Astrocyte (in vitro differentiated cells and primary cell): ENCODE data around the gene MUC4. TPM values are rescaled to one million over a fixed set of nuclear protein-coding genes. Genes with fewer than 3 reads are reported as not detected.

Experiments used
- DNase-seq: peaks from one replicate; pipeline ENCODE4 v3.0.0-alpha.2; 2010; ENCODE audit warnings: low read depth
- FAIRE-seq: peaks from 2 replicates; lab custom pipeline; 2011; peaks lifted over from hg19 to GRCh38; lab: Jason Lieb, UNC
- H2AFZ ChIP-seq: 2 replicates; pipeline ENCODE4 v1.6.0; 2012; ENCODE audit warnings: low read depth, low read length, inconsistent platforms
- H3K27ac ChIP-seq: 2 replicates; pipeline ENCODE4 v1.5.1; 2011; ENCODE audit warnings: low read depth, low read length, inconsistent platforms
- H3K27me3 ChIP-seq: 2 replicates; pipeline ENCODE4 v1.6.0; 2011; ENCODE audit warnings: low read length, inconsistent platforms; ENCODE audit not compliant: insufficient read depth
- H3K36me3 ChIP-seq: 2 replicates; pipeline ENCODE4 v1.5.1; 2011; ENCODE audit warnings: low read length, inconsistent platforms; ENCODE audit not compliant: insufficient read depth
- H3K4me1 ChIP-seq: 2 replicates; pipeline ENCODE4 v1.5.1; 2011; ENCODE audit warnings: low read length, inconsistent platforms; ENCODE audit not compliant: insufficient read depth
- H3K4me2 ChIP-seq: 2 replicates; pipeline ENCODE4 v1.6.0; 2012; ENCODE audit warnings: low read length, inconsistent platforms
- H3K4me3 ChIP-seq: 2 replicates; pipeline ENCODE4 v1.5.1; 2011; ENCODE audit warnings: low read depth, mild to moderate bottlenecking, low read length, inconsistent platforms; ENCODE audit not compliant: insufficient read depth
- H3K79me2 ChIP-seq: 2 replicates; pipeline ENCODE4 v1.6.0; 2012; ENCODE audit warnings: mild to moderate bottlenecking, low read length, inconsistent platforms; ENCODE audit not compliant: insufficient read depth
- H3K9ac ChIP-seq: 2 replicates; pipeline ENCODE4 v1.6.0; 2012; ENCODE audit warnings: mild to moderate bottlenecking, low read length, inconsistent platforms
- H3K9me3 ChIP-seq: 2 replicates; pipeline ENCODE4 v1.5.1; 2012; ENCODE audit warnings: low read depth, mild to moderate bottlenecking, low read length, inconsistent platforms; ENCODE audit not compliant: insufficient read depth
- H4K20me1 ChIP-seq: 2 replicates; pipeline ENCODE4 v1.6.0; 2012; ENCODE audit warnings: low read length, inconsistent platforms; ENCODE audit not compliant: insufficient read depth
- H3K27ac Mint-ChIP-seq: one replicate; pipeline ENCODE4 v1.8.0; 2021; ENCODE audit warnings: mild to moderate bottlenecking, mixed read lengths; ENCODE audit not compliant: unreplicated experiment
- H3K27me3 Mint-ChIP-seq: one replicate; pipeline ENCODE4 v1.8.0; 2021; ENCODE audit warnings: low read depth, mixed read lengths; ENCODE audit not compliant: unreplicated experiment
- H3K36me3 Mint-ChIP-seq: one replicate; pipeline ENCODE4 v1.8.0; 2021; ENCODE audit warnings: low read depth, mixed read lengths; ENCODE audit not compliant: unreplicated experiment
- H3K4me1 Mint-ChIP-seq: one replicate; pipeline ENCODE4 v1.8.0; 2021; ENCODE audit warnings: low read depth, mixed read lengths; ENCODE audit not compliant: unreplicated experiment
- H3K4me3 Mint-ChIP-seq: one replicate; pipeline ENCODE4 v1.8.0; 2021; ENCODE audit warnings: mild to moderate bottlenecking, moderate library complexity, mixed read lengths; ENCODE audit not compliant: unreplicated experiment
- H3K9me3 Mint-ChIP-seq: one replicate; pipeline ENCODE4 v1.8.0; 2021; ENCODE audit warnings: mild to moderate bottlenecking, mixed read lengths; ENCODE audit not compliant: unreplicated experiment
- EZH2 ChIP-seq: IDR thresholded peaks from 2 replicates; pipeline ENCODE4 v1.6.1; 2012; ENCODE audit warnings: mild to moderate bottlenecking, low read length, inconsistent platforms; ENCODE audit not compliant: insufficient read depth
- total RNA-seq: library from RNA; stranded (reverse); gene quantifications from 2 replicates; pipeline ENCODE4 v1.2.1, GENCODE V29; 2021
- TF ChIP-seq, protein P1 (sequence below): IDR thresholded peaks from 2 replicates; pipeline ENCODE4 v1.5.1; 2011; ENCODE audit warnings: low read depth, mild to moderate bottlenecking, inconsistent platforms, low read length, moderate library complexity; ENCODE audit not compliant: insufficient read depth

The MUC4 gene
- total RNA-seq, 1 donor from 2014 or later, result 0.05 TPM

DNA sequence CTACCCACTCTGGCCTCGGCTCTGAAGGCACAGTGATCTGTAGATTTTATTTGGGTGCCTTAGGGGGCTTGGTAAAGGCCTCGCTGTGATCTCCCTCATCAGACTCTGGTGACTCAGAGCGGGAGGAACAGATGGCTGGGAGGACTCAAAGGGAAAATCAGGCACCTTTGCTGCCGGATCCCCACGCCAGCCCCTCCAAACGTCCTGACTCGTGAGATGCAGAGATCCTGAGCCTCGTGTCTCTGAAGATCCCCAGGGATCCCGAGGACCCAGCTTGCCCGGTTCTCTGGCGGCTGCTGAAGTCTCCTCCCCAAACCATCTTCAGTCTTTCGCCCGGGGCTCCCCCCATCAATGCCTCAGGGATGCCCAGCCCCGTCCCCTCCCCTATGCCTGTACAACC is 58.1 kb downstream of the MUC4 start:
- H3K36me3 ChIP-seq, result no peaks in the 10 kb centered on the region
- H2AFZ ChIP-seq, result no peak overlapping the region
- Mint-ChIP-seq H3K27ac (no peak overlapping the region), H3K27me3 (peaks cover 42% of the 10 kb centered on the region), H3K4me1 (peaks cover 9% of the 10 kb centered on the region), H3K4me3 (no peak overlapping the region), H3K9me3 (peaks cover 3% of the 10 kb centered on the region), H3K36me3 (no peaks in the 10 kb centered on the region)
- no peak overlapping the region for H3K9ac ChIP-seq
- H3K4me2 ChIP-seq, result no peak overlapping the region
- no peak overlapping the region for H3K4me3 ChIP-seq
- H3K79me2 ChIP-seq, result no peaks in the 10 kb centered on the region
- TF ChIP-seq, protein P1, sequence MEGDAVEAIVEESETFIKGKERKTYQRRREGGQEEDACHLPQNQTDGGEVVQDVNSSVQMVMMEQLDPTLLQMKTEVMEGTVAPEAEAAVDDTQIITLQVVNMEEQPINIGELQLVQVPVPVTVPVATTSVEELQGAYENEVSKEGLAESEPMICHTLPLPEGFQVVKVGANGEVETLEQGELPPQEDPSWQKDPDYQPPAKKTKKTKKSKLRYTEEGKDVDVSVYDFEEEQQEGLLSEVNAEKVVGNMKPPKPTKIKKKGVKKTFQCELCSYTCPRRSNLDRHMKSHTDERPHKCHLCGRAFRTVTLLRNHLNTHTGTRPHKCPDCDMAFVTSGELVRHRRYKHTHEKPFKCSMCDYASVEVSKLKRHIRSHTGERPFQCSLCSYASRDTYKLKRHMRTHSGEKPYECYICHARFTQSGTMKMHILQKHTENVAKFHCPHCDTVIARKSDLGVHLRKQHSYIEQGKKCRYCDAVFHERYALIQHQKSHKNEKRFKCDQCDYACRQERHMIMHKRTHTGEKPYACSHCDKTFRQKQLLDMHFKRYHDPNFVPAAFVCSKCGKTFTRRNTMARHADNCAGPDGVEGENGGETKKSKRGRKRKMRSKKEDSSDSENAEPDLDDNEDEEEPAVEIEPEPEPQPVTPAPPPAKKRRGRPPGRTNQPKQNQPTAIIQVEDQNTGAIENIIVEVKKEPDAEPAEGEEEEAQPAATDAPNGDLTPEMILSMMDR, result no peak
- no peaks in the 10 kb centered on the region for H3K9me3 ChIP-seq
- no peak overlapping the region for H3K27ac ChIP-seq
- DNase-seq (no peak), FAIRE-seq (no peak)
- no peaks in the 10 kb centered on the region for H3K4me1 ChIP-seq
- H3K27me3 ChIP-seq, result peaks cover 15% of the 10 kb centered on the region
- H4K20me1 ChIP-seq, result no peaks in the 10 kb centered on the region

DNA sequence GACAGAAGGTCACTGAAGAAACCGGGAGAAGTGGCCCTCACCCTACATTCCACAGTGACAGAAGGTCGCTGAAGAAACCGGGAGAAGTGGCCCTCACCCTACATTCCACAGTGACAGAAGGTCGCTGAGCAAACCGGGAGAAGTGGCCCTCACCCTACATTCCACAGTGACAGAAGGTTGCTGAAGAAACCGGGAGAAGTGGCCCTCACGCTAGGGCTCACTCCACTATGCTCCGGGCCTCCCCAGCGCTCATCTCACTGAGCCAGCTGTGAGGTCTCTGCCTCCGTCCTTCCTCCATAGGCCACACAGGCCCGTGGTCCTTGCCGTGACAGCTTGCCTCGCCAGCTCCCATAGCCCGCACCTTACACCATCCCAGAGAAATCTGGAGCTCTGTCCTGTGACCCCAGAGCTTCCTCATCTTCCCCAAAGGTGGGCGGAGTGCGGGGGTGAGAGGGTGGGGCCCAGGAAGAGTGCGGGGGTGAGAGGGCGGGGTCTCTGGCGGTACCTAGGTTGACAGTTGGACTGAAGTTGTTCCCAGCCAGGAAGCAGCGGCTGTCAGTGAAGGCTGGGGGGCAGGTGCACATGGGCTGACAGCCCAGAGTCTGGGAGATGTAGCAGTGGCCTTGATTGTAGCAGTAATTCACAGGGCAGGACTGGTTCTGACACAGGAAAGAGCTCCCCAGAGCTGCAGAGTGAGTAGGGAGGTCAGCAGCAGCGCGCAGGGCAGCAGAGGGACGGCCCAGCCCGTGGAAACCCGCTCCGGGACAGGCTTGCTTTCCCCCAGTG is 59.0 kb downstream of the MUC4 start:
- Mint-ChIP-seq H3K4me3 (no peak overlapping the region), H3K9me3 (peaks cover 4% of the 10 kb centered on the region), H3K36me3 (no peaks in the 10 kb centered on the region), H3K4me1 (peaks cover 8% of the 10 kb centered on the region), H3K27me3 (peaks cover 40% of the 10 kb centered on the region), H3K27ac (no peak overlapping the region)
- H3K4me2 ChIP-seq, result no peak overlapping the region
- no peak overlapping the region for H3K4me3 ChIP-seq
- H4K20me1 ChIP-seq, result no peaks in the 10 kb centered on the region
- no peak overlapping the region for H2AFZ ChIP-seq
- no peak for DNase-seq
- H3K9me3 ChIP-seq, result no peaks in the 10 kb centered on the region
- TF ChIP-seq, protein P1, result no peak
- no peak for TF ChIP-seq EZH2
- no peaks in the 10 kb centered on the region for H3K79me2 ChIP-seq
- FAIRE-seq, result no peak
- H3K36me3 ChIP-seq, result no peaks in the 10 kb centered on the region
- peaks cover 13% of the 10 kb centered on the region for H3K27me3 ChIP-seq
- H3K27ac ChIP-seq, result no peak overlapping the region
- no peak overlapping the region for H3K9ac ChIP-seq
- no peaks in the 10 kb centered on the region for H3K4me1 ChIP-seq

- H3K27me3 ChIP-seq, result peaks cover 11% of the 10 kb centered on the region
- H3K27ac Mint-ChIP-seq, result no peak overlapping the region
- peaks cover 6% of the 10 kb centered on the region for H3K4me1 Mint-ChIP-seq
- no peaks in the 10 kb centered on the region for H4K20me1 ChIP-seq
- H3K9me3 Mint-ChIP-seq, result peaks cover 5% of the 10 kb centered on the region
- FAIRE-seq, result no peak
- no peak overlapping the region for H3K9ac ChIP-seq
- no peaks in the 10 kb centered on the region for H3K9me3 ChIP-seq
- H2AFZ ChIP-seq, result no peak overlapping the region
- H3K79me2 ChIP-seq, result no peaks in the 10 kb centered on the region
- no peak for TF ChIP-seq EZH2
- TF ChIP-seq, protein P1, result no peak
- H3K36me3 ChIP-seq, result no peaks in the 10 kb centered on the region
- H3K4me3 ChIP-seq, result no peak overlapping the region
- H3K4me1 ChIP-seq, result no peaks in the 10 kb centered on the region
- no peak overlapping the region for H3K4me2 ChIP-seq
- no peak for DNase-seq
- H3K27ac ChIP-seq, result no peak overlapping the region
- no peaks in the 10 kb centered on the region for H3K36me3 Mint-ChIP-seq
- H3K4me3 Mint-ChIP-seq, result no peak overlapping the region
- peaks cover 40% of the 10 kb centered on the region for H3K27me3 Mint-ChIP-seq
Observed at GRCh38 chr3:195752066-195752465, 59.7 kb downstream of the MUC4 start.
